RWPE2 (cell line): ENCODE data around the gene PPP1R13B.

Source experiments
- ATAC-seq: fragments of 200-7000 bp; cut with Tn5 transposase; 3 replicates; pipeline ENCODE4 v1.9.1; 2021; ENCODE audit warnings: low read depth
- DNase-seq: peaks from one replicate; pipeline ENCODE4 v3.0.0-alpha.2; 2020; ENCODE audit warnings: low spot score
- H3K27ac ChIP-seq: fragments of 450-650 bp; 2 replicates; pipeline ENCODE4 v1.5.1; 2017; ENCODE audit warnings: mild to moderate bottlenecking; ENCODE audit not compliant: poor library complexity, severe bottlenecking
- H3K27me3 ChIP-seq: fragments of 250-450 bp; sonication (Bioruptor Pico); 2 replicates; pipeline ENCODE4 v1.5.1; 2021; ENCODE audit warnings: mild to moderate bottlenecking, moderate library complexity; ENCODE audit not compliant: insufficient read depth, poor library complexity, severe bottlenecking
- H3K36me3 ChIP-seq: fragments of 250-450 bp; sonication (Bioruptor Pico); 2 replicates; pipeline ENCODE4 v1.5.1; 2020; ENCODE audit warnings: low read depth, mild to moderate bottlenecking, moderate library complexity
- H3K4me1 ChIP-seq: fragments of 250-450 bp; sonication (Bioruptor Pico); 2 replicates; pipeline ENCODE4 v1.5.1; 2021; ENCODE audit warnings: mild to moderate bottlenecking, moderate library complexity; ENCODE audit not compliant: insufficient read depth, poor library complexity, severe bottlenecking
- H3K4me3 ChIP-seq: fragments of 250-450 bp; sonication (Bioruptor Pico); 2 replicates; pipeline ENCODE4 v1.5.1; 2021; ENCODE audit warnings: mild to moderate bottlenecking, moderate library complexity; ENCODE audit not compliant: severe bottlenecking
- H3K9me3 ChIP-seq: fragments of 250-450 bp; sonication (Bioruptor Pico); 2 replicates; pipeline ENCODE4 v1.5.1; 2021; ENCODE audit warnings: mild to moderate bottlenecking, moderate library complexity; ENCODE audit not compliant: severe bottlenecking
- TF ChIP-seq, protein P1 (sequence below): fragments of 450-650 bp; IDR thresholded peaks from one replicate; pipeline ENCODE4 v1.5.1; 2017; ENCODE audit warnings: mild to moderate bottlenecking, moderate library complexity; ENCODE audit not compliant: poor library complexity, severe bottlenecking

Gene PPP1R13B

GRCh38 chr14:103703433-103704385 is 143.7 kb downstream of the PPP1R13B start:
- Histone ChIP-seq H3K27ac (no peak overlapping the region), H3K36me3 (peaks cover 89% of the 10 kb centered on the region), H3K4me3 (no peak overlapping the region), H3K4me1 (no peaks in the 10 kb centered on the region), H3K9me3 (no peaks in the 10 kb centered on the region), H3K27me3 (no peaks in the 10 kb centered on the region)
- DNase-seq (no peak), ATAC-seq (no peak)
- TF ChIP-seq, protein P1, sequence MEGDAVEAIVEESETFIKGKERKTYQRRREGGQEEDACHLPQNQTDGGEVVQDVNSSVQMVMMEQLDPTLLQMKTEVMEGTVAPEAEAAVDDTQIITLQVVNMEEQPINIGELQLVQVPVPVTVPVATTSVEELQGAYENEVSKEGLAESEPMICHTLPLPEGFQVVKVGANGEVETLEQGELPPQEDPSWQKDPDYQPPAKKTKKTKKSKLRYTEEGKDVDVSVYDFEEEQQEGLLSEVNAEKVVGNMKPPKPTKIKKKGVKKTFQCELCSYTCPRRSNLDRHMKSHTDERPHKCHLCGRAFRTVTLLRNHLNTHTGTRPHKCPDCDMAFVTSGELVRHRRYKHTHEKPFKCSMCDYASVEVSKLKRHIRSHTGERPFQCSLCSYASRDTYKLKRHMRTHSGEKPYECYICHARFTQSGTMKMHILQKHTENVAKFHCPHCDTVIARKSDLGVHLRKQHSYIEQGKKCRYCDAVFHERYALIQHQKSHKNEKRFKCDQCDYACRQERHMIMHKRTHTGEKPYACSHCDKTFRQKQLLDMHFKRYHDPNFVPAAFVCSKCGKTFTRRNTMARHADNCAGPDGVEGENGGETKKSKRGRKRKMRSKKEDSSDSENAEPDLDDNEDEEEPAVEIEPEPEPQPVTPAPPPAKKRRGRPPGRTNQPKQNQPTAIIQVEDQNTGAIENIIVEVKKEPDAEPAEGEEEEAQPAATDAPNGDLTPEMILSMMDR: no peak

- Histone ChIP-seq H3K36me3 (peaks cover 89% of the 10 kb centered on the region), H3K4me1 (no peaks in the 10 kb centered on the region), H3K27me3 (no peaks in the 10 kb centered on the region), H3K9me3 (no peaks in the 10 kb centered on the region), H3K4me3 (no peak overlapping the region), H3K27ac (no peak overlapping the region)
- DNase-seq (no peak), ATAC-seq (no peak)
- TF ChIP-seq, protein P1: no peak
These were observed 144.6 kb downstream of the PPP1R13B start for GRCh38 chr14:103702497-103703432.

GRCh38 chr14:103702095-103702494 is 145.3 kb downstream of the PPP1R13B start:
- Histone ChIP-seq H3K27me3 (no peaks in the 10 kb centered on the region), H3K36me3 (peaks cover 89% of the 10 kb centered on the region), H3K4me3 (no peak overlapping the region), H3K4me1 (no peaks in the 10 kb centered on the region), H3K9me3 (no peaks in the 10 kb centered on the region), H3K27ac (no peak overlapping the region)
- ATAC-seq (no peak), DNase-seq (no peak)
- TF ChIP-seq, protein P1: no peak

DNA sequence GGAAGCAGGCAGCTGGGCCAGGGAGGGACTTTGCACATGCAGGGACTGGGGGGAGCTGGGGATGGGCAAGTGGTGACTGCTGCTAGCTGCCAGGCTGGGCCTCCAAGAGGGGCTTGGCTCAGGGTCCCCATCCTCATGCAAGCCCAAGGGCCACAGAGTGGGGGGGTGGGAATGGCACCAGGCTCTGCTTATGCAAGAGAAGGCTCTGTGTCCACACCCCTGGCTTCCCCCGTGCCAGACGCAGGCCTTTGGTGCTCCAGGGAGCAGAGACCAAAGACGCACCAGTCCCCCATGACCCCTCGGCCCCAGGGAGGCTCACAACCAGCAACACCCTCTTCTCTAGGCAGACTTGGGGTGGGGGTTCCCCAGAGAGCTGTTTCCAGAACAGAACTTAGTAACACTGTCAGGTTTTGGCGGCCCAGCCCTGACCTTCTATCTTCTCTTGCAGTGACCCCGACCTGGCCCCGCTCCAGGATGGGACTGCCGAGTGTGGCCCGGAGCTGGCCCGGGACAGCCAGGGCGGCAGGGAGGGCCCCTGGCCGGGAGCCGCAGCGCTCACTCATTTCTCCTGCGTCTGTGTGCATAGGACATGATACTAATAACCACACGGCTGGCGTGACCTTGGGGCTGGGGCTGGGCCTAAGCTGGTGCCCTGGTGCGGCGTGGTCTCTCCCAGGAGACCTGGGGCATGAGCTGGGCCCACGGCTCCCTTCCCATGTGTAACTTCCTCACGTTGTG is 146.5 kb downstream of the PPP1R13B start:
- no peak for ATAC-seq
- no peak for DNase-seq
- Histone ChIP-seq H3K4me1 (no peaks in the 10 kb centered on the region), H3K27me3 (no peaks in the 10 kb centered on the region), H3K27ac (no peak overlapping the region), H3K36me3 (peaks cover 84% of the 10 kb centered on the region), H3K9me3 (no peaks in the 10 kb centered on the region), H3K4me3 (no peak overlapping the region)
- TF ChIP-seq, protein P1: no peak
